Endothelial cell of umbilical vein (primary cell): Measurements from ENCODE around the gene MCF2L. TPM values are rescaled to one million over a fixed set of nuclear protein-coding genes. Genes with fewer than 3 reads are reported as not detected.
A peak's percentile ranks its signal among the peaks of the same experiment; 100 is the strongest.

Experiments
- Bru-seq: library from RNA; stranded (reverse); fragments of 400-500 nt; gene quantifications from one replicate; lab custom pipeline; 2021; lab: Mats Ljungman, UMichigan
- BruChase-seq, 2 experiments: library from RNA; stranded (reverse); fragments of 400-500 nt; gene quantifications; one replicate each; lab custom pipeline; 2021; lab: Mats Ljungman, UMichigan
- BruUV-seq: library from RNA; stranded (reverse); fragments of 400-500 nt; replicated peaks from 2 replicates; lab custom pipeline; 2021; lab: Mats Ljungman, UMichigan
- CTCF ChIA-PET: fragments of 300-600, 350-600 bp; sonication (Branson Sonifier 250); formaldehyde crosslinking; loops from one replicate; lab custom pipeline; 2021; ENCODE audit warnings: antibody characterized with exemption, inconsistent platforms; lab: Charles Lee
- POLR2A ChIA-PET: fragments of 300-600, 350-600 bp; sonication (Branson Sonifier 250); formaldehyde crosslinking; loops from one replicate; lab custom pipeline; 2021; ENCODE audit warnings: antibody characterized with exemption, inconsistent platforms; lab: Charles Lee
- DNase-seq: peaks from one replicate; pipeline ENCODE4 v3.0.0-alpha.2; 2011; ENCODE audit warnings: low read depth, low spot score
- FAIRE-seq: peaks from 2 replicates; lab custom pipeline; 2011; peaks lifted over from hg19 to GRCh38; lab: Jason Lieb, UNC
- H2AFZ ChIP-seq: 2 replicates; pipeline ENCODE4 v1.6.0; 2012; ENCODE audit warnings: low read depth, low read length, control low read depth, inconsistent platforms
- H3K27ac ChIP-seq: 2 replicates; pipeline ENCODE4 v1.5.1; 2011; ENCODE audit warnings: low read depth, mild to moderate bottlenecking, control low read depth, low read length, moderate library complexity; ENCODE audit not compliant: insufficient read depth
- H3K27me3 ChIP-seq, 2 experiments: 2 replicates each; pipeline versions ENCODE4 v1.6.0 to v1.6.1; 2011; ENCODE audit warnings: low read length in 2 of 2, mixed read lengths in 1 of 2; ENCODE audit not compliant: control insufficient read depth in 2 of 2, insufficient read depth in 2 of 2
- H3K36me3 ChIP-seq, 2 experiments: 2 replicates in 1 of 2; 3 replicates in 1 of 2; pipeline ENCODE4 v1.5.1; 2011; ENCODE audit warnings: low read length in 2 of 2, mild to moderate bottlenecking in 1 of 2, moderate library complexity in 1 of 2; ENCODE audit not compliant: control insufficient read depth in 2 of 2, insufficient read depth in 2 of 2; ENCODE audit errors: extremely low read depth in 1 of 2
- H3K4me1 ChIP-seq: 3 replicates; pipeline ENCODE4 v1.5.1; 2011; ENCODE audit warnings: mild to moderate bottlenecking, low read length; ENCODE audit not compliant: control insufficient read depth, insufficient read depth; ENCODE audit errors: extremely low read depth
- H3K4me2 ChIP-seq: 2 replicates; pipeline ENCODE4 v1.6.1; 2011; ENCODE audit warnings: low read length, control low read depth, mixed read lengths; ENCODE audit not compliant: insufficient read depth
- H3K4me3 ChIP-seq, 3 experiments: fragments of 200-600 bp in 1 of 3; sonication (generic), shearing (Covaris generic) in 1 of 3; replicated peaks in 1 of 3; 2 replicates each; pipeline ENCODE4 v1.5.1; 2011 to 2016; ENCODE audit warnings: control low read depth in 3 of 3, low read length in 3 of 3, mild to moderate bottlenecking in 2 of 3, inconsistent platforms in 1 of 3, low read depth in 1 of 3, moderate library complexity in 1 of 3; ENCODE audit not compliant: insufficient read depth in 1 of 3
- H3K79me2 ChIP-seq: 2 replicates; pipeline ENCODE4 v1.6.0; 2012; ENCODE audit warnings: low read length, inconsistent platforms; ENCODE audit not compliant: control insufficient read depth, insufficient read depth
- H3K9ac ChIP-seq: replicated peaks from 2 replicates; pipeline ENCODE3; 2011; ENCODE audit warnings: low read length, control low read depth; ENCODE audit not compliant: insufficient read depth; ENCODE audit errors: extremely low read depth
- H3K9me1 ChIP-seq: replicated peaks from 3 replicates; pipeline ENCODE4 v1.6.0; 2011; ENCODE audit warnings: mild to moderate bottlenecking, low read length; ENCODE audit not compliant: control insufficient read depth, insufficient read depth; ENCODE audit errors: extremely low read depth
- H3K9me3 ChIP-seq: replicated peaks from 2 replicates; pipeline ENCODE4 v1.5.1; 2012; ENCODE audit warnings: low read length, inconsistent platforms; ENCODE audit not compliant: control insufficient read depth, insufficient read depth
- H4K20me1 ChIP-seq: replicated peaks from 2 replicates; pipeline ENCODE3; 2011; ENCODE audit warnings: mild to moderate bottlenecking, low read length; ENCODE audit not compliant: control insufficient read depth, insufficient read depth; ENCODE audit errors: extremely low read depth
- EZH2 ChIP-seq: IDR thresholded peaks from 2 replicates; pipeline ENCODE4 v1.6.1; 2012; ENCODE audit warnings: borderline replicate concordance, low read depth, mild to moderate bottlenecking, moderate library complexity, low read length, inconsistent platforms; ENCODE audit not compliant: severe bottlenecking
- MYC ChIP-seq: IDR thresholded peaks from one replicate; pipeline ENCODE4 v1.6.1; 2011; ENCODE audit warnings: mild to moderate bottlenecking, low read depth, low read length
- dilution Hi-C: fragments of 300-500 bp; cut with MboI; formaldehyde crosslinking; loops from one replicate; pipeline ENCODE4 v1.15.0; 2019; ENCODE audit warnings: low sequenced_read_pairs; ENCODE audit not compliant: extremely low pct_ligation_motif_present
- intact Hi-C: fragments of 100-400 bp; cut with micrococcal nuclease; formaldehyde crosslinking; loops from one replicate; pipeline ENCODE4 v1.10.0; 2022
- long read RNA-seq: library from polyadenylated mRNA; stranded (forward); transcript quantifications from one replicate; pipeline ENCODE4 v2.0.0, GENCODE V29; 2021
- polyA minus RNA-seq, 3 experiments: library from RNA; depleted of rRNA, polyadenylated mRNA; stranded (reverse); fragments of >200 nt; gene quantifications; 1 replicate in 1 of 3; 2 replicates in 2 of 3; pipeline ENCODE4 v1.2.3, GENCODE V29; 2011
- polyA plus RNA-seq, 4 experiments: library from polyadenylated mRNA; depleted of rRNA in 3 of 4; stranded (reverse) in 3 of 4; unstranded in 1 of 4; fragments of >200 nt; gene quantifications; 2 replicates each; pipeline versions ENCODE4 v1.2.1 to v1.2.3, GENCODE V29; 2011 to 2012; ENCODE audit warnings: missing spikeins in 1 of 4
- total RNA-seq: library from RNA; stranded (reverse); gene quantifications from 2 replicates; pipeline ENCODE4 v1.2.3, GENCODE V29; 2021

Gene MCF2L, protein sequence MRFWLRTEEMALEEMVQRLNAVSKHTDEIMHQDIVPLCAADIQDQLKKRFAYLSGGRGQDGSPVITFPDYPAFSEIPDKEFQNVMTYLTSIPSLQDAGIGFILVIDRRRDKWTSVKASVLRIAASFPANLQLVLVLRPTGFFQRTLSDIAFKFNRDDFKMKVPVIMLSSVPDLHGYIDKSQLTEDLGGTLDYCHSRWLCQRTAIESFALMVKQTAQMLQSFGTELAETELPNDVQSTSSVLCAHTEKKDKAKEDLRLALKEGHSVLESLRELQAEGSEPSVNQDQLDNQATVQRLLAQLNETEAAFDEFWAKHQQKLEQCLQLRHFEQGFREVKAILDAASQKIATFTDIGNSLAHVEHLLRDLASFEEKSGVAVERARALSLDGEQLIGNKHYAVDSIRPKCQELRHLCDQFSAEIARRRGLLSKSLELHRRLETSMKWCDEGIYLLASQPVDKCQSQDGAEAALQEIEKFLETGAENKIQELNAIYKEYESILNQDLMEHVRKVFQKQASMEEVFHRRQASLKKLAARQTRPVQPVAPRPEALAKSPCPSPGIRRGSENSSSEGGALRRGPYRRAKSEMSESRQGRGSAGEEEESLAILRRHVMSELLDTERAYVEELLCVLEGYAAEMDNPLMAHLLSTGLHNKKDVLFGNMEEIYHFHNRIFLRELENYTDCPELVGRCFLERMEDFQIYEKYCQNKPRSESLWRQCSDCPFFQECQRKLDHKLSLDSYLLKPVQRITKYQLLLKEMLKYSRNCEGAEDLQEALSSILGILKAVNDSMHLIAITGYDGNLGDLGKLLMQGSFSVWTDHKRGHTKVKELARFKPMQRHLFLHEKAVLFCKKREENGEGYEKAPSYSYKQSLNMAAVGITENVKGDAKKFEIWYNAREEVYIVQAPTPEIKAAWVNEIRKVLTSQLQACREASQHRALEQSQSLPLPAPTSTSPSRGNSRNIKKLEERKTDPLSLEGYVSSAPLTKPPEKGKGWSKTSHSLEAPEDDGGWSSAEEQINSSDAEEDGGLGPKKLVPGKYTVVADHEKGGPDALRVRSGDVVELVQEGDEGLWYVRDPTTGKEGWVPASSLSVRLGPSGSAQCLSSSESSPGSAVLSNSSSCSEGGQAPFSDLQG
- total RNA-seq, result 0.58 TPM in 1 of 2 replicates, not detected in the other
- 0.06 and 0.33 TPM in 2 replicates for polyA plus RNA-seq
- polyA plus RNA-seq (2011; cell fraction: cytosol; rRNA removed), result 0.06 and 0.12 TPM in 2 replicates
- 0.48 and 0.50 TPM in 2 replicates for polyA plus RNA-seq (2011; cell fraction: nucleus; rRNA removed)
- polyA plus RNA-seq (2012), result 0.57 TPM in 1 of 2 replicates, not detected in the other
- polyA minus RNA-seq, result 0.29 TPM in 1 of 2 replicates, not detected in the other
- polyA minus RNA-seq (2011; cell fraction: cytosol; rRNA and poly(A)+ RNA removed), result 19.8 TPM
- polyA minus RNA-seq (2011; cell fraction: nucleus; rRNA and poly(A)+ RNA removed), result 0.29 and 0.38 TPM in 2 replicates
- Bru-seq, nascent RNA, result percentile 3 among the genes with signal in this experiment
- BruChase-seq, experiment 1, labeled RNA remaining after a 6-hour chase, result percentile 0 among the genes with signal in this experiment
- BruChase-seq, experiment 2, labeled RNA remaining after a 2-hour chase, result percentile 1 among the genes with signal in this experiment
- long read RNA-seq, result 0 reads

DNA sequence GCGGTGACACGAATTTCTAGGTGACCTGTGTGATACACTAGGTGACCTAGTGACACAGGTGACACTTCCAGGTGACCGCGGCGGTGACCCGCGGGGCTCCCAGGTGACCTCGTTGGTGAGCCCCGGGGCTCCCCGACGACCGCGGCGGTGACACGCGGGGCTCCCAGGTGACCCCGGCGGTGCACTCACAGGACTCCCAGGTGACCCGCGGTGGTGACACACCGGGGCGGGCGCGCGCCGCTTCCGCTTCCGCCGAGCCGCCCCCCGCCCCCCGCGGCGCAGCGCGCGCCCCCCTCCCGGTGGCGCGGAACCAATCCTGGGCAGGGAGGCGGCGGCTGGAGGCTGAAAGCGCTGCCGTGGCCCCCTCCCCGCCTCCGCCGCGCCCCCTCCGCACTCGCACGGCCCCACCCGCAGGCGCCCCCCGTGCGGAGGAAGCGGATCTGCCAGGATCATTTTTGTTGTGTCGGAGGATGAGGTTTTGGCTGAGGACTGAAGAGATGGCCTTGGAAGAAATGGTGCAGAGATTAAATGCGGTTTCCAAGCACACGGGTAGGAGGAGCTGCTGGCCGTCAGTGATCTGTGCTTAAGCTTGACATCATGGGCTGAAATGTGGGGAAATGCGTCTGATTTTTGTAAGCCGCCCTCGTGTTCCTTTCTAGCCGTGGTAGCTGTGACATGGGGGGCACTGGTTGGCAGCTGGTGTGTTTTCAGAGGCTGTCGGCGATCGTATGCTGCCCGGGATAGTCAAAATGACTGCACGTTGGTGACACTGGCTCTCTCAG is at the start of gene MCF2L:
TSS of gene MCF2L (plus strand) at position 305 of the 782 bp plus-strand sequence. CDS start at position 471, 166 bp downstream.
- intact Hi-C loops, result no loop called here
- peak; percentile 10 for DNase-seq
- POLR2A ChIA-PET, result no interaction called here

More for the DNA sequence above, at the start of gene MCF2L:
- dilution Hi-C loops, result no loop called here
- no TSS peak for BruUV-seq
- no peaks in the 10 kb centered on the region for H3K36me3 ChIP-seq
- H2AFZ ChIP-seq, result no peak within 1 kb of the TSS
- H4K20me1 ChIP-seq, result no peaks in the 10 kb centered on the region
- H3K27me3 ChIP-seq, result peaks cover 31 to 38% of the 10 kb centered on the region in 2 experiments
- no peaks in the 10 kb centered on the region for H3K9me3 ChIP-seq
- no peaks in the 10 kb centered on the region for H3K79me2 ChIP-seq
- no peak within 1 kb of the TSS for H3K4me2 ChIP-seq
- no peaks in the 10 kb centered on the region for H3K9me1 ChIP-seq
- no peak within 1 kb of the TSS for H3K4me3 ChIP-seq
- no peak for FAIRE-seq
- H3K4me1 ChIP-seq, result no peaks in the 10 kb centered on the region
- H3K9ac ChIP-seq, result no peak within 1 kb of the TSS
- CTCF ChIA-PET, result interaction anchor here (1.0 to 1.5 kb wide), 3 partner anchors 26 to 60 kb away, joined by 3 to 6 read pairs (median 4); no protein-coding TSS in a partner anchor
- H3K27ac ChIP-seq, result no peak within 1 kb of the TSS
- TF ChIP-seq EZH2, result peak; percentile 77
- TF ChIP-seq MYC, result no peak
